HFFc6 (cell line): Measurements from ENCODE around the gene GALNT10. TPM values are rescaled to one million over a fixed set of nuclear protein-coding genes. Genes with fewer than 3 reads are reported as not detected.

ENCODE experiments used
- DNase-seq: peaks from one replicate; pipeline ENCODE4 v3.0.0-alpha.2; 2018
- H3K27ac Mint-ChIP-seq: 2 replicates; pipeline ENCODE4 v1.8.0; 2020; ENCODE audit warnings: mild to moderate bottlenecking, mixed read lengths
- H3K27me3 Mint-ChIP-seq: 2 replicates; pipeline ENCODE4 v1.8.0; 2021; ENCODE audit warnings: mild to moderate bottlenecking, moderate library complexity, mixed read lengths; ENCODE audit not compliant: insufficient read depth
- H3K36me3 Mint-ChIP-seq: 2 replicates; pipeline ENCODE4 v1.8.0; 2021; ENCODE audit warnings: low read depth, mixed read lengths
- H3K4me1 Mint-ChIP-seq: 2 replicates; pipeline ENCODE4 v1.8.0; 2020; ENCODE audit warnings: low read depth, mixed read lengths
- H3K4me3 Mint-ChIP-seq: 2 replicates; pipeline ENCODE4 v1.8.0; 2020; ENCODE audit warnings: mild to moderate bottlenecking, moderate library complexity, mixed read lengths
- H3K9me3 Mint-ChIP-seq: 2 replicates; pipeline ENCODE4 v1.8.0; 2020; ENCODE audit warnings: mild to moderate bottlenecking, mixed read lengths
- CTCF ChIP-seq: fragments of 200-600 bp; sonication (generic); IDR thresholded peaks from 2 replicates; pipeline ENCODE4 v1.5.0; 2021; ENCODE audit warnings: antibody characterized with exemption, mild to moderate bottlenecking
- total RNA-seq, 6 experiments: library from RNA; stranded (reverse); fragmentation: NEBNext Ultra II Directional; extraction: Animal tissue kit (Norgen Biotek cat#: 25700); gene quantifications; 2 replicates in 1 of 6; 3 replicates in 5 of 6; pipeline ENCODE4 v1.2.3, GENCODE V29; 2021

GALNT10 gene
- total RNA-seq, 6 experiments from 2014 or later: 129 to 161 (median 157) TPM

GRCh38 chr5:154445422-154446194, 255.1 kb downstream of the GALNT10 start, which contains the start of gene SAP30L:
SAP30L (plus strand) TSS chr5:154445997; CDS start chr5:154446605, 608 bp downstream.
- Mint-ChIP-seq H3K36me3 (peaks cover 14% of the 10 kb centered on the region), H3K27me3 (no peaks in the 10 kb centered on the region; the same call in 1 of the 2 replicates), H3K27ac (peak within 1 kb of the TSS; percentile 85), H3K9me3 (no peaks in the 10 kb centered on the region), H3K4me3 (peak within 1 kb of the TSS; percentile 98), H3K4me1 (peaks cover 46% of the 10 kb centered on the region)
- no peak for TF ChIP-seq CTCF
- peak; percentile 94 for DNase-seq

GRCh38 chr5:154446195-154447088, 255.9 kb downstream of the GALNT10 start:
- no peaks in the 10 kb centered on the region; the same call in 1 of the 2 replicates for H3K27me3 Mint-ChIP-seq
- H3K36me3 Mint-ChIP-seq: peaks cover 14% of the 10 kb centered on the region
- peaks cover 49% of the 10 kb centered on the region for H3K4me1 Mint-ChIP-seq
- H3K27ac Mint-ChIP-seq: peak overlapping the region; percentile 82
- TF ChIP-seq CTCF: no peak
- H3K4me3 Mint-ChIP-seq: peak overlapping the region; percentile 98
- peak; percentile 69 for DNase-seq
- no peaks in the 10 kb centered on the region for H3K9me3 Mint-ChIP-seq

- no peak for TF ChIP-seq CTCF
- H3K4me1 Mint-ChIP-seq: peaks cover 49% of the 10 kb centered on the region
- no peaks in the 10 kb centered on the region; the same call in 1 of the 2 replicates for H3K27me3 Mint-ChIP-seq
- DNase-seq: no peak
- peak overlapping the region; percentile 98 for H3K4me3 Mint-ChIP-seq
- peak overlapping the region; percentile 82 for H3K27ac Mint-ChIP-seq
- H3K9me3 Mint-ChIP-seq: no peaks in the 10 kb centered on the region
- H3K36me3 Mint-ChIP-seq: peaks cover 7% of the 10 kb centered on the region
These were observed 256.7 kb downstream of the GALNT10 start for GRCh38 chr5:154447089-154447725.

GRCh38 chr5:154449786-154450185, 259.3 kb downstream of the GALNT10 start:
- H3K4me1 Mint-ChIP-seq: peaks cover 43% of the 10 kb centered on the region
- H3K27ac Mint-ChIP-seq: no peak overlapping the region
- DNase-seq: no peak

More at GRCh38 chr5:154449786-154450185, 259.3 kb downstream of the GALNT10 start:
- no peaks in the 10 kb centered on the region; the same call in 1 of the 2 replicates for H3K27me3 Mint-ChIP-seq
- H3K4me3 Mint-ChIP-seq: no peak overlapping the region
- no peaks in the 10 kb centered on the region for H3K9me3 Mint-ChIP-seq
- no peak for TF ChIP-seq CTCF
- H3K36me3 Mint-ChIP-seq: no peaks in the 10 kb centered on the region; the same call in 1 of the 2 replicates
